H9 (cell line): ENCODE measurements around the gene IZUMO2. TPM values are rescaled to one million over a fixed set of nuclear protein-coding genes. Genes with fewer than 3 reads are reported as not detected.

ENCODE experiments used
- DNase-seq: peaks from one replicate; pipeline ENCODE4 v3.0.0-alpha.2; 2017
- H2AFZ ChIP-seq: one replicate; pipeline ENCODE4 v1.6.1; 2013; ENCODE audit warnings: mild to moderate bottlenecking, low read length, control low read depth, moderate library complexity
- H2AK5ac ChIP-seq: 2 replicates; pipeline ENCODE4 v1.6.1; 2013; ENCODE audit warnings: low read length, control low read depth, mixed read lengths; ENCODE audit not compliant: insufficient read length
- H2BK120ac ChIP-seq: one replicate; pipeline ENCODE4 v1.6.1; 2013; ENCODE audit warnings: low read depth, mild to moderate bottlenecking, low read length, control low read depth, inconsistent platforms; ENCODE audit not compliant: poor library complexity, severe bottlenecking
- H2BK12ac ChIP-seq: 2 replicates; pipeline ENCODE4 v1.6.1; 2013; ENCODE audit warnings: low read length, control low read depth, mixed read lengths, low read depth; ENCODE audit not compliant: insufficient read length
- H2BK15ac ChIP-seq: 2 replicates; pipeline ENCODE4 v1.6.1; 2013; ENCODE audit warnings: low read depth, low read length, control low read depth
- H2BK20ac ChIP-seq: one replicate; pipeline ENCODE4 v1.6.1; 2013; ENCODE audit warnings: low read depth, mild to moderate bottlenecking, low read length, control low read depth, inconsistent platforms; ENCODE audit not compliant: poor library complexity, severe bottlenecking
- H2BK5ac ChIP-seq: 2 replicates; pipeline ENCODE4 v1.6.1; 2013; ENCODE audit warnings: low read length, control low read depth, mixed read lengths; ENCODE audit not compliant: insufficient read length
- H3K14ac ChIP-seq: 2 replicates; pipeline ENCODE4 v1.6.1; 2013; ENCODE audit warnings: low read length, control low read depth; ENCODE audit not compliant: insufficient read depth
- H3K18ac ChIP-seq: 2 replicates; pipeline ENCODE4 v1.6.1; 2013; ENCODE audit warnings: low read depth, mild to moderate bottlenecking, mixed read lengths, low read length, control low read depth; ENCODE audit not compliant: insufficient read length
- H3K23ac ChIP-seq: 2 replicates; pipeline ENCODE4 v1.6.1; 2013; ENCODE audit warnings: low read length, control low read depth, mixed read lengths, low read depth; ENCODE audit not compliant: insufficient read length
- H3K23me2 ChIP-seq: 2 replicates; pipeline ENCODE4 v1.6.1; 2013; ENCODE audit warnings: low read depth, mild to moderate bottlenecking, mixed read lengths, low read length, control low read depth; ENCODE audit not compliant: insufficient read length, poor library complexity, severe bottlenecking
- H3K27ac ChIP-seq: 2 replicates; pipeline ENCODE4 v1.5.1; 2013; ENCODE audit warnings: low read length, control low read depth, mixed read lengths, low read depth; ENCODE audit not compliant: insufficient read length
- H3K27me3 ChIP-seq: 2 replicates; pipeline ENCODE4 v1.6.1; 2013; ENCODE audit warnings: low read length, control low read depth, inconsistent platforms; ENCODE audit not compliant: insufficient read depth
- H3K4ac ChIP-seq: 2 replicates; pipeline ENCODE4 v1.6.1; 2013; ENCODE audit warnings: low read depth, mild to moderate bottlenecking, control low read depth, inconsistent platforms, low read length, moderate library complexity
- H3K4me1 ChIP-seq: 2 replicates; pipeline ENCODE4 v1.6.1; 2013; ENCODE audit warnings: low read length, control low read depth, inconsistent platforms; ENCODE audit not compliant: insufficient read depth
- H3K4me2 ChIP-seq: 2 replicates; pipeline ENCODE4 v1.6.1; 2013; ENCODE audit warnings: low read length, control low read depth, mixed read lengths; ENCODE audit not compliant: insufficient read length, insufficient read depth
- H3K56ac ChIP-seq: 2 replicates; pipeline ENCODE4 v1.6.1; 2013; ENCODE audit warnings: low read depth, mild to moderate bottlenecking, mixed read lengths, low read length, control low read depth; ENCODE audit not compliant: insufficient read length
- H3K79me1 ChIP-seq: 2 replicates; pipeline ENCODE4 v1.6.1; 2013; ENCODE audit warnings: low read depth, mild to moderate bottlenecking, moderate library complexity, low read length, control low read depth, inconsistent platforms; ENCODE audit not compliant: insufficient read depth, poor library complexity, severe bottlenecking
- H3K79me2 ChIP-seq: 2 replicates; pipeline ENCODE4 v1.6.1; 2013; ENCODE audit warnings: low read length, control low read depth, inconsistent platforms; ENCODE audit not compliant: insufficient read depth
- H3K9ac ChIP-seq: 2 replicates; pipeline ENCODE4 v1.6.1; 2013; ENCODE audit warnings: low read length, control low read depth, mixed read lengths; ENCODE audit not compliant: insufficient read length; ENCODE audit errors: extremely low read depth
- H3K9me3 ChIP-seq: one replicate; pipeline ENCODE4 v1.6.1; 2013; ENCODE audit warnings: low read depth, low read length, inconsistent platforms; ENCODE audit not compliant: control insufficient read depth
- H3T11ph ChIP-seq: one replicate; pipeline ENCODE4 v1.6.1; 2013; ENCODE audit warnings: mild to moderate bottlenecking, low read length, control low read depth, inconsistent platforms
- H4K20me1 ChIP-seq: one replicate; pipeline ENCODE4 v1.6.1; 2013; ENCODE audit not compliant: control insufficient read depth, insufficient read length, insufficient read depth
- H4K5ac ChIP-seq: 2 replicates; pipeline ENCODE4 v1.6.1; 2013; ENCODE audit warnings: low read depth, mild to moderate bottlenecking, mixed read lengths, low read length, control low read depth; ENCODE audit not compliant: insufficient read length
- H4K8ac ChIP-seq: replicated peaks from 2 replicates; pipeline ENCODE4 v1.6.1; 2013; ENCODE audit warnings: low read length, control low read depth, mixed read lengths, low read depth; ENCODE audit not compliant: insufficient read length
- H4K91ac ChIP-seq: 2 replicates; pipeline ENCODE4 v1.6.1; 2013; ENCODE audit warnings: low read depth, mild to moderate bottlenecking, moderate library complexity, mixed read lengths, low read length, control low read depth; ENCODE audit not compliant: insufficient read length
- H3K27ac Mint-ChIP-seq, 3 experiments: 2 replicates in 2 of 3; 3 replicates in 1 of 3; pipeline ENCODE4 v1.8.0; 2020 to 2021; ENCODE audit warnings: mixed read lengths in 3 of 3, mild to moderate bottlenecking in 1 of 3, moderate library complexity in 1 of 3
- H3K27me3 Mint-ChIP-seq: 2 replicates; pipeline ENCODE4 v1.8.0; 2021; ENCODE audit warnings: low read depth, mild to moderate bottlenecking, moderate library complexity, mixed read lengths
- H3K36me3 Mint-ChIP-seq, 3 experiments: 2 replicates in 2 of 3; 3 replicates in 1 of 3; pipeline ENCODE4 v1.8.0; 2020 to 2021; ENCODE audit warnings: low read depth in 3 of 3, mixed read lengths in 3 of 3; ENCODE audit not compliant: insufficient read depth in 1 of 3
- H3K4me1 Mint-ChIP-seq, 2 experiments: 2 replicates each; pipeline ENCODE4 v1.8.0; 2020; ENCODE audit warnings: mixed read lengths in 2 of 2
- H3K4me3 Mint-ChIP-seq, 2 experiments: 2 replicates in 1 of 2; 3 replicates in 1 of 2; pipeline ENCODE4 v1.8.0; 2020 to 2021; ENCODE audit warnings: mild to moderate bottlenecking in 2 of 2, mixed read lengths in 2 of 2, moderate library complexity in 1 of 2
- H3K9me3 Mint-ChIP-seq, 2 experiments: 2 replicates in 1 of 2; 3 replicates in 1 of 2; pipeline ENCODE4 v1.8.0; 2020; ENCODE audit warnings: mild to moderate bottlenecking in 2 of 2, mixed read lengths in 2 of 2, moderate library complexity in 1 of 2
- WGBS: extraction: QIAGEN DNeasy Blood & Tissue Kit; methylation state at CpG from one replicate; pipeline ENCODE4 v1.1.7; 2013; ENCODE audit warnings: missing lambda C conversion rate, low lambda C conversion rate, mixed read lengths; ENCODE audit not compliant: insufficient read length; ENCODE audit errors: extremely low coverage; 5-methylcytosine and 5-hydroxymethylcytosine counted together
- total RNA-seq: library from RNA; stranded (reverse); gene quantifications from 2 replicates; pipeline ENCODE4 v1.2.1, GENCODE V29; 2021
- TF ChIP-seq, protein P1 (sequence below): fragments of 200-600 bp; sonication (generic); conservative IDR thresholded peaks from 3 replicates; pipeline ENCODE4 v1.8.0; 2021; ENCODE audit warnings: antibody characterized with exemption, mild to moderate bottlenecking

Gene IZUMO2
- total RNA-seq, 1 experiment from 2014 or later: not detected

- Histone ChIP-seq H3K4me1 (no peaks in the 10 kb centered on the region), H3T11ph (no peak overlapping the region), H4K91ac (no peak overlapping the region), H3K4me2 (no peak overlapping the region), H2BK12ac (no peak overlapping the region), H3K27me3 (no peaks in the 10 kb centered on the region; the same call in 1 of the 2 replicates), H3K79me2 (no peaks in the 10 kb centered on the region), H3K27ac (no peak overlapping the region), H3K23ac (no peak overlapping the region), H2AK5ac (no peak overlapping the region), H4K8ac (no peak overlapping the region), H4K20me1 (no peaks in the 10 kb centered on the region), H3K23me2 (no peaks in the 10 kb centered on the region), H2BK15ac (no peak overlapping the region), H4K5ac (no peak overlapping the region), H3K18ac (no peak overlapping the region), H3K56ac (no peak overlapping the region), H2BK5ac (no peak overlapping the region), H3K9ac (no peak overlapping the region), H2BK20ac (no peak overlapping the region), H3K79me1 (no peaks in the 10 kb centered on the region), H2AFZ (no peak overlapping the region), H3K14ac (no peak overlapping the region), H3K9me3 (no peaks in the 10 kb centered on the region), H2BK120ac (no peak overlapping the region), H3K4ac (no peak overlapping the region)
- TF ChIP-seq, protein P1, sequence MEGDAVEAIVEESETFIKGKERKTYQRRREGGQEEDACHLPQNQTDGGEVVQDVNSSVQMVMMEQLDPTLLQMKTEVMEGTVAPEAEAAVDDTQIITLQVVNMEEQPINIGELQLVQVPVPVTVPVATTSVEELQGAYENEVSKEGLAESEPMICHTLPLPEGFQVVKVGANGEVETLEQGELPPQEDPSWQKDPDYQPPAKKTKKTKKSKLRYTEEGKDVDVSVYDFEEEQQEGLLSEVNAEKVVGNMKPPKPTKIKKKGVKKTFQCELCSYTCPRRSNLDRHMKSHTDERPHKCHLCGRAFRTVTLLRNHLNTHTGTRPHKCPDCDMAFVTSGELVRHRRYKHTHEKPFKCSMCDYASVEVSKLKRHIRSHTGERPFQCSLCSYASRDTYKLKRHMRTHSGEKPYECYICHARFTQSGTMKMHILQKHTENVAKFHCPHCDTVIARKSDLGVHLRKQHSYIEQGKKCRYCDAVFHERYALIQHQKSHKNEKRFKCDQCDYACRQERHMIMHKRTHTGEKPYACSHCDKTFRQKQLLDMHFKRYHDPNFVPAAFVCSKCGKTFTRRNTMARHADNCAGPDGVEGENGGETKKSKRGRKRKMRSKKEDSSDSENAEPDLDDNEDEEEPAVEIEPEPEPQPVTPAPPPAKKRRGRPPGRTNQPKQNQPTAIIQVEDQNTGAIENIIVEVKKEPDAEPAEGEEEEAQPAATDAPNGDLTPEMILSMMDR: no peak
- no peak overlapping the region for H3K4me3 Mint-ChIP-seq
- peaks cover 42% of the 10 kb centered on the region for H3K27me3 Mint-ChIP-seq
- no peak for DNase-seq
- H3K9me3 Mint-ChIP-seq: peaks cover 2 to 9% of the 10 kb centered on the region in 2 experiments; a peak in 3 of 5 replicates
- no peak overlapping the region for H3K27ac Mint-ChIP-seq
- no peaks in the 10 kb centered on the region for H3K36me3 Mint-ChIP-seq
- whole genome bisulfite sequencing: no CpG with 5 or more reads among the region's 5 CpGs
- H3K4me1 Mint-ChIP-seq: peaks cover 0 to 9% of the 10 kb centered on the region in 2 experiments; a peak in 2 of 4 replicates
Measured at GRCh38 chr19:50195224-50195623, 32.1 kb upstream of the IZUMO2 start.
